DND-41 (cell line): ENCODE results near the gene UBA7.

Experiments
- CTCF ChIP-seq: IDR thresholded peaks from 2 replicates; pipeline ENCODE4 v1.5.1; 2012; ENCODE audit warnings: borderline replicate concordance, low read length, moderate library complexity, mild to moderate bottlenecking; ENCODE audit not compliant: poor library complexity, severe bottlenecking; ENCODE audit errors: extremely low read depth
- EZH2 ChIP-seq: IDR thresholded peaks from 3 replicates; pipeline ENCODE4 v1.6.1; 2012; ENCODE audit warnings: borderline replicate concordance, low read depth, mild to moderate bottlenecking, moderate library complexity, low read length, inconsistent platforms; ENCODE audit not compliant: severe bottlenecking

- TF ChIP-seq CTCF: no peak
- TF ChIP-seq EZH2: peak; percentile 72
These were observed 10.2 kb downstream of the UBA7 start for GRCh38 chr3:49803465-49804140.
